ENCODE results near the gene ATP1B2.

DNA sequence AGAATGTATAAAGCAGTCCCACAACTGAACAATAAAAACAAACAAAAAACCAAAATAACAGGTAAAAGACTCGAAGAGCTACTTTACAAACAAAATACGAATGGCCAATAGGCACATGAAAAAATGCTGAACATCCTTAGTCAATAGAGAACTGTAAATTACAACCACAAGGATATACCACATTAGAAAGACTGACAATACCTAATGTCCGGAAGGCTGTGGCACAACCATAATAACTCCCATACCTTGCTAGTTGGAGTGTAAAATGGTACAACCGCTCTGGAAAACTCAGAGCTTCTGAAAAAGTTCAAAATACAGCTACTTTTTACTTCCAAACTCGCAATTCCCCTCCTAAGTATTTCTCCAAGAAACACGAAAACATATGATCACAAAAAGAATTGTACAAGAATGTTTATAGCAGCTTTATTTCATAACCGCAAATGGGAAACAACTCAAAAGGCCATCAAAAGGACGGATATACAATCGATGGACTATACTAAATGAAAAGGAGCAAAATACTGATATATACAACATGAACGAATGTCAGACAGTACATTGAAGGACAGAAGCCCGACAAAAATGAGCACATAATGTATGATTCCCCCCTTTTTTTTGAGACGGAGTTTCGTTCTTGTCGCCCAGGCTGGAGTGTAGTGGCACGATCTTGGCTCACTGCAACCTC, 34.3 kb downstream of the ATP1B2 start:
- TF ChIP-seq, protein P1, sequence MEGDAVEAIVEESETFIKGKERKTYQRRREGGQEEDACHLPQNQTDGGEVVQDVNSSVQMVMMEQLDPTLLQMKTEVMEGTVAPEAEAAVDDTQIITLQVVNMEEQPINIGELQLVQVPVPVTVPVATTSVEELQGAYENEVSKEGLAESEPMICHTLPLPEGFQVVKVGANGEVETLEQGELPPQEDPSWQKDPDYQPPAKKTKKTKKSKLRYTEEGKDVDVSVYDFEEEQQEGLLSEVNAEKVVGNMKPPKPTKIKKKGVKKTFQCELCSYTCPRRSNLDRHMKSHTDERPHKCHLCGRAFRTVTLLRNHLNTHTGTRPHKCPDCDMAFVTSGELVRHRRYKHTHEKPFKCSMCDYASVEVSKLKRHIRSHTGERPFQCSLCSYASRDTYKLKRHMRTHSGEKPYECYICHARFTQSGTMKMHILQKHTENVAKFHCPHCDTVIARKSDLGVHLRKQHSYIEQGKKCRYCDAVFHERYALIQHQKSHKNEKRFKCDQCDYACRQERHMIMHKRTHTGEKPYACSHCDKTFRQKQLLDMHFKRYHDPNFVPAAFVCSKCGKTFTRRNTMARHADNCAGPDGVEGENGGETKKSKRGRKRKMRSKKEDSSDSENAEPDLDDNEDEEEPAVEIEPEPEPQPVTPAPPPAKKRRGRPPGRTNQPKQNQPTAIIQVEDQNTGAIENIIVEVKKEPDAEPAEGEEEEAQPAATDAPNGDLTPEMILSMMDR (IDR thresholded peaks at IDR 0.05; ENCODE audit: low read length): no peak
- no peak for TF ChIP-seq EZH2 (optimal IDR thresholded peaks at IDR 0.05; ENCODE audit: low read depth, low read length)
